Panc1 (cell line): Measurements from ENCODE around the gene ALG1L2.

Experiments used
- CTCF ChIP-seq: fragments of 450-650 bp; IDR thresholded peaks from 2 replicates; pipeline ENCODE4 v1.5.1; 2017; ENCODE audit warnings: mild to moderate bottlenecking
- POLR2AphosphoS5 ChIP-seq: IDR thresholded peaks from 2 replicates; pipeline ENCODE4 v1.6.1; 2012; ENCODE audit warnings: mild to moderate bottlenecking, low read depth, low read length, moderate library complexity
- REST ChIP-seq, 2 experiments: IDR thresholded peaks; 2 replicates each; pipeline ENCODE4 v1.6.1; 2011 to 2012; ENCODE audit warnings: low read depth in 2 of 2, control low read depth in 1 of 2, low read length in 1 of 2, mild to moderate bottlenecking in 1 of 2, moderate library complexity in 1 of 2; ENCODE audit not compliant: insufficient read depth in 1 of 2

GRCh38 chr3:130081351-130081881 is at the start of gene ALG1L2:
- no peak for TF ChIP-seq REST (IDR thresholded peaks at IDR 0.05; ENCODE audit: insufficient read depth in 1 of 2, low read depth in 2 of 2, low read length in 1 of 2)
- TF ChIP-seq CTCF = no peak
- TF ChIP-seq POLR2AphosphoS5 = no peak
